Sigmoid colon (tissue), 7 donors: ENCODE measurements around the gene SHF. TPM values are rescaled to one million over a fixed set of nuclear protein-coding genes. Genes with fewer than 3 reads are reported as not detected.
A peak's percentile ranks its signal among the peaks of the same experiment; 100 is the strongest.

Source experiments
- DNase-seq: peaks from one replicate; pipeline ENCODE4 v3.0.0-alpha.2; 2019
- H3K27ac ChIP-seq, 4 donors: fragments of 200-600 bp; sonication (generic); one replicate each; pipeline ENCODE4 v1.5.1; 2016 to 2019; ENCODE audit warnings: mild to moderate bottlenecking in 1 of 4
- H3K27me3 ChIP-seq, 3 donors: fragments of 200-600 bp; sonication (generic); one replicate each; pipeline ENCODE4 v1.5.1; 2019; ENCODE audit warnings: mild to moderate bottlenecking in 1 of 3
- H3K36me3 ChIP-seq, 4 donors: fragments of 200-600 bp; sonication (generic); one replicate each; pipeline ENCODE4 v1.5.1; 2016 to 2019
- H3K4me1 ChIP-seq, 4 donors: fragments of 200-600 bp; sonication (generic); one replicate each; pipeline ENCODE4 v1.5.1; 2017 to 2019
- H3K4me3 ChIP-seq, 4 donors: fragments of 200-600 bp; sonication (generic); one replicate each; pipeline ENCODE4 v1.5.1; 2017 to 2019; ENCODE audit warnings: mild to moderate bottlenecking in 2 of 4, moderate library complexity in 1 of 4
- H3K9me3 ChIP-seq, 4 donors: fragments of 200-600 bp in 3 of 4; sonication (generic) in 3 of 4; one replicate each; pipeline versions ENCODE4 v1.5.1 to v1.6.1; 2013 to 2019
- EP300 ChIP-seq, 4 donors: sonication (generic); formaldehyde crosslinking; IDR thresholded peaks; one replicate each; pipeline ENCODE4 v1.6.1; 2017; ENCODE audit warnings: antibody characterized with exemption in 4 of 4
- POLR2A ChIP-seq, 2 donors: fragments of 450-650 bp; IDR thresholded peaks; one replicate each; pipeline ENCODE4 v1.6.1; 2016; ENCODE audit warnings: antibody characterized with exemption in 2 of 2, mild to moderate bottlenecking in 2 of 2, moderate library complexity in 2 of 2
- POLR2AphosphoS5 ChIP-seq, 4 donors: sonication (generic); formaldehyde crosslinking; IDR thresholded peaks; one replicate each; pipeline ENCODE4 v1.6.1; 2017; ENCODE audit warnings: antibody characterized with exemption in 4 of 4
- WGBS, 2 donors: extraction: QIAGEN DNeasy Blood & Tissue Kit; methylation state at CpG; one replicate each; pipeline ENCODE4 v1.1.7; 2013; 5-methylcytosine and 5-hydroxymethylcytosine counted together
- intact Hi-C: fragments of 100-400 bp; cut with DNase I; formaldehyde crosslinking; loops from one replicate; pipeline ENCODE4 v1.15.1; 2023
- polyA plus RNA-seq, 3 donors: library from polyadenylated mRNA; stranded (reverse); fragments of 200-250 nt; gene quantifications; one replicate each; pipeline ENCODE4 v1.2.3, GENCODE V29; 2013
- total RNA-seq, 4 donors: library from RNA; depleted of rRNA; stranded (reverse); fragments of >200 nt; gene quantifications; one replicate each; pipeline ENCODE4 v1.1.0, GENCODE V29; 2016
- TF ChIP-seq, protein P1 (sequence below), 4 experiments: fragments of 450-650 bp in 3 of 4; fragments of 200-600 bp in 1 of 4; IDR thresholded peaks; one replicate each; pipeline ENCODE4 v1.5.1; 2016 to 2019; ENCODE audit warnings: antibody characterized with exemption in 4 of 4, mild to moderate bottlenecking in 3 of 4, moderate library complexity in 2 of 4
- donor health status: healthy with polysubstance abuse.
- donor health status: Bipolar disorder and iron deficiency.
- donor health status: healthy.

SHF gene
- total and polyA plus RNA-seq, 7 donors, result 3.5 to 28.5 (median 13.2) TPM

DNA sequence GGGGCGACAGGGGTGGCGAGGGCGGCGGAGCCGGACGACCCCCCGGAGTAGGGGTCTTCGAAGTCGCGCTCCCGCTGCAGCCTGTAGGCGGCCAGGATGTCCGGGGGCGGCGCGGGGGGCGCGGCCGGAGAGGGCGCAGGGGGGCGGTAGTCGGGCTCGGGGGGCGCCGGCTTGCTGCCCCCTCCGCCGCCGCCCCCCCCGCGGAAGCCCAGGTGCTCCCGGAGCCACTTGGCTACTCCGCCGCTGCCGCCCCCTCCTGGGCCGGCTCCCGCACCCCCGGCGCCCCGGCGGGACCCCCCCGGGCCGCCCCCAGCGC lies 230 bp downstream of the SHF start:
- H3K4me3 ChIP-seq, result peak overlapping the region; percentile 68 to 92 (median 88)
- H3K27me3 ChIP-seq, result no peaks in the 10 kb centered on the region
- no peak for DNase-seq
- H3K27ac ChIP-seq, result peak overlapping the region; percentile 89 to 93 (median 90)
- WGBS, 2 donors, result 1 to 2% methylated on average over 43 of the region's 43 CpGs
- peaks cover 0 to 45% (median 35%) of the 10 kb centered on the region in 4 donors for H3K4me1 ChIP-seq
- TF ChIP-seq, protein P1, sequence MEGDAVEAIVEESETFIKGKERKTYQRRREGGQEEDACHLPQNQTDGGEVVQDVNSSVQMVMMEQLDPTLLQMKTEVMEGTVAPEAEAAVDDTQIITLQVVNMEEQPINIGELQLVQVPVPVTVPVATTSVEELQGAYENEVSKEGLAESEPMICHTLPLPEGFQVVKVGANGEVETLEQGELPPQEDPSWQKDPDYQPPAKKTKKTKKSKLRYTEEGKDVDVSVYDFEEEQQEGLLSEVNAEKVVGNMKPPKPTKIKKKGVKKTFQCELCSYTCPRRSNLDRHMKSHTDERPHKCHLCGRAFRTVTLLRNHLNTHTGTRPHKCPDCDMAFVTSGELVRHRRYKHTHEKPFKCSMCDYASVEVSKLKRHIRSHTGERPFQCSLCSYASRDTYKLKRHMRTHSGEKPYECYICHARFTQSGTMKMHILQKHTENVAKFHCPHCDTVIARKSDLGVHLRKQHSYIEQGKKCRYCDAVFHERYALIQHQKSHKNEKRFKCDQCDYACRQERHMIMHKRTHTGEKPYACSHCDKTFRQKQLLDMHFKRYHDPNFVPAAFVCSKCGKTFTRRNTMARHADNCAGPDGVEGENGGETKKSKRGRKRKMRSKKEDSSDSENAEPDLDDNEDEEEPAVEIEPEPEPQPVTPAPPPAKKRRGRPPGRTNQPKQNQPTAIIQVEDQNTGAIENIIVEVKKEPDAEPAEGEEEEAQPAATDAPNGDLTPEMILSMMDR (IDR thresholded peaks at IDR 0.05), result no peak
- no peak for TF ChIP-seq POLR2AphosphoS5 (IDR thresholded peaks at IDR 0.05)
- TF ChIP-seq EP300 (IDR thresholded peaks at IDR 0.05), result no peak
- no peak for TF ChIP-seq POLR2A (IDR thresholded peaks at IDR 0.05)
- intact Hi-C loops, result loop anchor here (10.0 kb wide), 1 partner anchor 473 kb away; the partner anchor contains the start of genes B2M and PATL2
- no peaks in the 10 kb centered on the region for H3K9me3 ChIP-seq
- no peaks in the 10 kb centered on the region for H3K36me3 ChIP-seq

DNA sequence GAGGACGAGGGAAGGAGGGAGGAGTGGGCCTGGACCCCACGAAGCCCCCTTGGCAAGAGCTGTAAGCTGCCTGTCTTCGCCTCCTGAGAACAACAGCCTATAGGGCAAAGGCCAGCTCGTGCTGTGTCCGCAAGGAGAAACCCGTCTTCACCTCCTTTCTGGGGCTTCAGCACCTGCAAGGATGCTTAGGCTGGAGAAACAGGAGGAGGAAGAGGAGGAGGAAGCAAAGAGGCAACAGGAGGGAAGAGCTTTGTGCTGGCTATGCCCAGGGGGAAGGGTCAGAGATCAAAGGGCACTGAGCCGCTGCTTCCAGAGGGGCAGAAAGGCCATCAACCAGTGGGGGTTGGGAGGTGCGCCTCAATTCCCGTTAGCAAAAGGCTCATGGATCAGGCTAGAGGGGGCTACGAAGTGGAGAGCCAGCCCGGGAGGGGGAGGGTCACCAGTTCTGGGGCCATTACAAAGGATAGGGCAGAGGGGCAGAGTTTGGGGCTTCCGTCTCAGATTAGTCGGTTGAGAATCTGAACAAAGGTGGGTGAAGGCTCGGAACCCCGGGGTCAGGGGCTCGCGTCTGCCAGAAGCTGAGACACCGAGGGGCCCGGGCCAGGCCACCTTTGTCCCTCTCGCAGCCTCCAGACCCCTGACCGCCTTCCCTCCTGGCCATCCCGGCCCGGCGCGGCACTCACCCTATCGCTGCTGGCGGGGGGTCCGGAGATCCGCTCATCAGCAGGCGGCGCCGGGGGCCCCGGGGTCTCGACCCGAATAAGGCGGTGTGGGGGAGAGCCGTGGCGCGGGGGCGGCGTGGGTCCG lies 792 bp downstream of the SHF start:
- TF ChIP-seq POLR2AphosphoS5 (IDR thresholded peaks at IDR 0.05), result peak in 1 of 4 donors; percentile 13
- TF ChIP-seq, protein P1 (IDR thresholded peaks at IDR 0.05), result no peak
- Histone ChIP-seq H3K36me3 (no peaks in the 10 kb centered on the region), H3K9me3 (no peaks in the 10 kb centered on the region), H3K4me3 (peak overlapping the region; percentile 68 to 92 (median 88)), H3K27me3 (no peaks in the 10 kb centered on the region), H3K27ac (peak overlapping the region; percentile 89 to 93 (median 90)), H3K4me1 (peaks cover 0 to 45% (median 35%) of the 10 kb centered on the region in 4 donors)
- WGBS, 2 donors, result 12 to 16% methylated on average over 42 of the region's 42 CpGs
- intact Hi-C loops, result loop anchor here (10.0 kb wide), 1 partner anchor 472 kb away; the partner anchor contains the start of genes B2M and PATL2
- no peak for DNase-seq

DNA sequence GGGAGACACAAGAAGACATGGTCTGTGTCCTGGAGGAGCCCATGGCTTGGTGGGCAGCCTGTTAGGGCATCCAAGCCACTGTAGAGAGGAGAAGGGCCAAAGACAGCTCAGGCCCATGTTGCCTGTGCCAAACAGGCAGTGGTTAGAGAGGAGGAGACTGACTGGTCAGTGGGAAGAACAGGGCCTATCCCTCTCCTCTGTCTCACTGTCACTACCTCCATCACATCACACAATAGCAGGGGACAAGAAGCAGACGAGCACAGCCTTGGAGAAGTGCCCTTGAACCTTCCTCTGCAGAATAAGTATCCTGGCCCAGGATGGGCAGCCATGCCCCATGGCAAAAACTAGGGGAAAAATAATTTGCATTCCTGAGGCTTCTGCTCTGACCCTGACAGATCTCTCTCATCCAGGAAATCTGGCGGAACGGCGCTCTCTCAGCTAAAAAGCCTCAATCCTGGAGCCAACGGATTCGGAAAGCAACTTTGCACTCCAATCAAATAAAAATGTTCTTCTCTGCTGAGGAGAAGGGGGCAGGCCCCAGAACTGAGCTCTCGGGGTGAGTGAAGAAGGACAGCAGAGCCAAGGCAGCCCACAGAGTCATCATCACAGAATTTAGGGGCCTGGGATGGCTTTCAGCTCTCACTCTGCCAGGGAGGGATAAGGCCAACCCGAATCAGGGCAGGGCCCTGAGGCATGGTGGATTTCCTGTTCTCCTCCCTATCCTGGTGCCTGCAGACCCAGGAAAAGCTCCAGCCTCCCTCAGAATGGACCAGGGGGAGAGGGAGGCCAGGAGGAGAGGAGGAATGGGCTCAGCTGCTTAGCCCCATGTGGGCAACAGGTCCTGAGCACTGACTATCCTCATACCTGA lies 1.6 kb downstream of the SHF start:
- intact Hi-C loops, result loop anchor here (10.0 kb wide), 1 partner anchor 471 kb away; the partner anchor contains the start of genes B2M and PATL2
- Histone ChIP-seq H3K27me3 (no peaks in the 10 kb centered on the region), H3K9me3 (no peaks in the 10 kb centered on the region), H3K4me3 (peak overlapping the region; percentile 68 to 92 (median 88)), H3K36me3 (no peaks in the 10 kb centered on the region), H3K27ac (peak overlapping the region; percentile 89 to 93 (median 90)), H3K4me1 (peaks cover 0 to 45% (median 35%) of the 10 kb centered on the region in 4 donors)
- no peak for DNase-seq
- 74% methylated on average over 8 of the region's 8 CpGs for WGBS, 2 donors
- TF ChIP-seq EP300 (IDR thresholded peaks at IDR 0.05) (no peak), POLR2A (IDR thresholded peaks at IDR 0.05) (no peak), POLR2AphosphoS5 (IDR thresholded peaks at IDR 0.05) (no peak)
- TF ChIP-seq, protein P1 (IDR thresholded peaks at IDR 0.05), result no peak

DNA sequence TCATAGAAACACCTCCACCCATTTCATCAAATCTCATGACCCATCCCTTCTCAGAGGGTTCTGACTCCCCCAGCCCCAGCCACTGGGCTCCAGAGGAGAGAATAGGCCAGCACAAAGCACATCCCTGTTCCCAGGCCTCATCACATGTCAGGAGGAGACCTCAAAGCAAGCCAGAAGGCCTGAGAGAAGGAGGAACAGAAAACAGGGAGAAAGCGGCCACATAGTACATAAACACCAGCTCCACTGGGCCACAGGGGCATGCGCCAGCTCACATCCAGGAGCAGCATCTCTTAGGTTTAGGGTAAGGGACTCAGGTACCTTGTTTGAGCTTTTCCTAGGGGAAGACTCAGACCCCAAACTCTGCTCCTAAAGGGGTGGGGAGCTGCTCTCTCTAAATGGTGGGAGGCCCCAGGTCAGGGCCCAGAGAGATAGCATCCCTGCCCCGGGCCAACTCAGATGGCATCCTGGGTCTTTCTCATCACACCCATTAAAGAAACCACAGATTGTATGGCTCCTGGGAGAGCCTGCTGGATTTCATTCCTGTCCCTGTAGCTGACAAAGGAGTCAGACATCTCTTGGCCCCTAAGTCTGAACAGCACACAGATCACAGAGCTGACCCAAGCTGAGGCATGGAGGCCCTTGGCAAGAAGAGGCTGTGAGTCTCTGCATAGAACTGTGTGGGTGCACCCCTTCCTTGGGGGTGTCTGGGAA lies 2.5 kb downstream of the SHF start:
- intact Hi-C loops, result loop anchor here (10.0 kb wide), 1 partner anchor 470 kb away; the partner anchor contains the start of genes B2M and PATL2
- Histone ChIP-seq H3K4me3 (no peak overlapping the region), H3K4me1 (peaks cover 0 to 45% (median 35%) of the 10 kb centered on the region in 4 donors), H3K9me3 (no peaks in the 10 kb centered on the region), H3K36me3 (no peaks in the 10 kb centered on the region), H3K27ac (peak overlapping the region in 3 of 4 donors; percentile 89 to 93 (median 92)), H3K27me3 (no peaks in the 10 kb centered on the region)
- TF ChIP-seq, protein P1 (IDR thresholded peaks at IDR 0.05), result no peak
- no peak for TF ChIP-seq POLR2AphosphoS5 (IDR thresholded peaks at IDR 0.05)
- no peak for TF ChIP-seq EP300 (IDR thresholded peaks at IDR 0.05)
- no peak for TF ChIP-seq POLR2A (IDR thresholded peaks at IDR 0.05)
- no peak for DNase-seq
- 87 to 90% methylated on average over 3 of the region's 3 CpGs for WGBS, 2 donors
